Ishikawa (cell line): ENCODE results near the gene SOX6.

Source experiments
- CREB1 ChIP-seq: IDR thresholded peaks from 2 replicates; pipeline ENCODE4 v1.6.1; 2012; ENCODE audit warnings: low read depth
- FOXM1 ChIP-seq: IDR thresholded peaks from 2 replicates; pipeline ENCODE4 v1.6.1; 2012; ENCODE audit warnings: low read depth, borderline replicate concordance
- TAF1 ChIP-seq: IDR thresholded peaks from 2 replicates; pipeline ENCODE4 v1.6.1; 2012; ENCODE audit warnings: low read depth, mild to moderate bottlenecking
- ZBTB7A ChIP-seq: IDR thresholded peaks from 2 replicates; pipeline ENCODE4 v1.6.1; 2012; ENCODE audit warnings: low read depth
- TF ChIP-seq, protein P1 (sequence below): IDR thresholded peaks from 2 replicates; pipeline ENCODE4 v1.6.1; 2012
- TF ChIP-seq, protein P2 (sequence below): IDR thresholded peaks from 2 replicates; pipeline ENCODE4 v1.6.1; 2012; ENCODE audit warnings: low read depth, mild to moderate bottlenecking

DNA sequence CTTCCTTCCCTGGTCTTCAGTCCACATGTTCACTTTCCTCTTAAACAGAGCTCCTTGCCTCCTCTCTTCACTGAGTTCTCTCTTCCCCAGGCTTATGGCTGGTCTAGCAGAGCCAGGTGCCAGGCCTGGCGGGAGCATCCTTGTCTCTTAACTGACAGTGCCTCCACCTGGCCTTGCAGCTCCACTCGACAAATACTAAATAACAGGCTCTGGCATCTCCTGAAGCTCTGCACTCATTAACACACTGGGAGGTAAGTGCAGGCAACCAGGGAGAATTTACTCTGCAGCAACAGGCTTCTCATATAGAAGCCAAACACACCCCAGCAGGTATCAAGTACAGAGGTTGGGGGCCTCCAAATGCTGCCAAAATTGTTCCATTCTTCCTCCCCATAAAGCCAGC, 438.1 kb downstream of the SOX6 start:
- TF ChIP-seq ZBTB7A (no peak), FOXM1 (no peak), TAF1 (no peak), CREB1 (no peak)
- TF ChIP-seq, protein P1, sequence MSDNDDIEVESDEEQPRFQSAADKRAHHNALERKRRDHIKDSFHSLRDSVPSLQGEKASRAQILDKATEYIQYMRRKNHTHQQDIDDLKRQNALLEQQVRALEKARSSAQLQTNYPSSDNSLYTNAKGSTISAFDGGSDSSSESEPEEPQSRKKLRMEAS, result no peak
- TF ChIP-seq, protein P2, sequence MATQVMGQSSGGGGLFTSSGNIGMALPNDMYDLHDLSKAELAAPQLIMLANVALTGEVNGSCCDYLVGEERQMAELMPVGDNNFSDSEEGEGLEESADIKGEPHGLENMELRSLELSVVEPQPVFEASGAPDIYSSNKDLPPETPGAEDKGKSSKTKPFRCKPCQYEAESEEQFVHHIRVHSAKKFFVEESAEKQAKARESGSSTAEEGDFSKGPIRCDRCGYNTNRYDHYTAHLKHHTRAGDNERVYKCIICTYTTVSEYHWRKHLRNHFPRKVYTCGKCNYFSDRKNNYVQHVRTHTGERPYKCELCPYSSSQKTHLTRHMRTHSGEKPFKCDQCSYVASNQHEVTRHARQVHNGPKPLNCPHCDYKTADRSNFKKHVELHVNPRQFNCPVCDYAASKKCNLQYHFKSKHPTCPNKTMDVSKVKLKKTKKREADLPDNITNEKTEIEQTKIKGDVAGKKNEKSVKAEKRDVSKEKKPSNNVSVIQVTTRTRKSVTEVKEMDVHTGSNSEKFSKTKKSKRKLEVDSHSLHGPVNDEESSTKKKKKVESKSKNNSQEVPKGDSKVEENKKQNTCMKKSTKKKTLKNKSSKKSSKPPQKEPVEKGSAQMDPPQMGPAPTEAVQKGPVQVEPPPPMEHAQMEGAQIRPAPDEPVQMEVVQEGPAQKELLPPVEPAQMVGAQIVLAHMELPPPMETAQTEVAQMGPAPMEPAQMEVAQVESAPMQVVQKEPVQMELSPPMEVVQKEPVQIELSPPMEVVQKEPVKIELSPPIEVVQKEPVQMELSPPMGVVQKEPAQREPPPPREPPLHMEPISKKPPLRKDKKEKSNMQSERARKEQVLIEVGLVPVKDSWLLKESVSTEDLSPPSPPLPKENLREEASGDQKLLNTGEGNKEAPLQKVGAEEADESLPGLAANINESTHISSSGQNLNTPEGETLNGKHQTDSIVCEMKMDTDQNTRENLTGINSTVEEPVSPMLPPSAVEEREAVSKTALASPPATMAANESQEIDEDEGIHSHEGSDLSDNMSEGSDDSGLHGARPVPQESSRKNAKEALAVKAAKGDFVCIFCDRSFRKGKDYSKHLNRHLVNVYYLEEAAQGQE, result no peak
